ENCODE data around the gene SLC44A3. TPM values are rescaled to one million over a fixed set of nuclear protein-coding genes. Genes with fewer than 3 reads are reported as not detected.

Gene SLC44A3, protein sequence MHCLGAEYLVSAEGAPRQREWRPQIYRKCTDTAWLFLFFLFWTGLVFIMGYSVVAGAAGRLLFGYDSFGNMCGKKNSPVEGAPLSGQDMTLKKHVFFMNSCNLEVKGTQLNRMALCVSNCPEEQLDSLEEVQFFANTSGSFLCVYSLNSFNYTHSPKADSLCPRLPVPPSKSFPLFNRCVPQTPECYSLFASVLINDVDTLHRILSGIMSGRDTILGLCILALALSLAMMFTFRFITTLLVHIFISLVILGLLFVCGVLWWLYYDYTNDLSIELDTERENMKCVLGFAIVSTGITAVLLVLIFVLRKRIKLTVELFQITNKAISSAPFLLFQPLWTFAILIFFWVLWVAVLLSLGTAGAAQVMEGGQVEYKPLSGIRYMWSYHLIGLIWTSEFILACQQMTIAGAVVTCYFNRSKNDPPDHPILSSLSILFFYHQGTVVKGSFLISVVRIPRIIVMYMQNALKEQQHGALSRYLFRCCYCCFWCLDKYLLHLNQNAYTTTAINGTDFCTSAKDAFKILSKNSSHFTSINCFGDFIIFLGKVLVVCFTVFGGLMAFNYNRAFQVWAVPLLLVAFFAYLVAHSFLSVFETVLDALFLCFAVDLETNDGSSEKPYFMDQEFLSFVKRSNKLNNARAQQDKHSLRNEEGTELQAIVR
- total RNA-seq (2022; extraction: Qiagen RNA extraction; ENCODE audit: low read depth), result 1.3 to 2.2 TPM (median 1.7 TPM) in 5 replicates

DNA sequence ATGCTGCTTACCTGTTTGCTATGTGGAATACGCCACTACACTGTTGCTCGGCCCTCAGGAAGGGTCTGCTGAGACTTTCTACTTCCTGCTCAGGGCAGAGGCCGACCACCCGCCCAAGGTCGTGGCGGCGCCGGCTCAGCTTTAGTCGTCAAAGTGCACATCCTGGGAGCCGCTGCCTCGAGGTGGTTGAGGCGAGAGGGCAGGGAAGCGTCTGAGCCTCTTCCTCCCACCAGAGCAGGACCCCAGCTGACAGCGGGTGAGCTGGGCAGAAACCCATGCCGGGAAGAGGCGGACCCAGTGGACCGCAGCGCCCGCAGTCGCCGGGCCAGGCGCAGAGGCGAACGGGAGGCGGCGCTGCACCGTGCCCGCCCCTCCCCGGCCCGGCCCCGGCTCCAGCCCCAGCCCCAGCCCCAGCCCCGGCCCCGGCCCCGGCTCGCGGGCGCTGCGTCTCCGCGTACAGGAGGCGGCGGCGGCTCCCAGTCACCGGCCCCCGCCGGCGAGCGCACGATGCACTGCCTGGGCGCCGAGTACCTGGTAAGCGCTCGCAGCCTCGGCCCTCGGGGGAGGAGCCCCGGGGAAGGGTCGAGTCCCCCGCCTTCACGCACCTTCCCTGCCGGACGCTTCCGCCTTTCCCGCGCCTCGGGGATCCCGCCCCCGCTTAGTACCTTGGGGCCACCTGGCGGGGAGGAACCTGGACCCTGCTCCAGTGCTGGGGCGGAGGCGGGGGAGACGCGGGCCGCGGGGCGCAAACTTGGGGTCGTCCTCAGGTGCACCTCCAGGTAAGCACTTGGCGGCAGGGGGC is at the start of gene SLC44A3:
Gene SLC44A3, plus strand, starts transcription at position 413 of the 802 bp plus-strand sequence. Its CDS starts 95 bp downstream, at position 508.

DNA sequence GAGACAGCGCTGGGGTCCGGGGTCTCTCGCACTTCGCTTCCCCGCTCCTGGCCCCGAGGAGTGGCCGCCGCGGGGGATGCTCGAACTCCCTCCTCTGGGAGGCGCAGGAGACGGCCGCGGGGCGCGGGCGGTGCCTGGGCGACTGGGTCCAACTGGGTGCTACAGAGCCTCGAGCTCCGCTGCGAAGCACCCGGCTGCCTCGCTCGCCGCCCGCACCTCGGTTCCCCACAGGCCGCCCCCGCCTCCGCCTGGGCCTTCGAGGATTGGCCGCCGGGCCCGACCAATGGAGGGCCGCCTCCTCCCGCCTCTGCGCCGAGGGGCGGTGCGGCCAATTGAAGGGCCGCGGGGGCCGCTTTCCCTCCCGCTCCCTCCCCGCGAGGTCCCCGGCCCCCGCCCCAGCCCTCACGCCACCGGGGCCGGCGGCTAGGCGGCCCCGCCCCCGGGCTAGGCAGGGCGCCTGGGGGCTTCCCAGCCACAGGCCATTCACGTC is 106.8 kb downstream of the SLC44A3 start, which contains the start of gene CNN3:
Gene CNN3, minus strand, starts transcription at position 196 of the 490 bp plus-strand sequence. CDS start 216 bp downstream, outside the sequence.

Other genes with a start within 250 kb of the SLC44A3 start
- 52.1 to 63.8 TPM (median 60.4 TPM) in 5 replicates for gene CNN3, start 106.8 kb downstream of the SLC44A3 start, total RNA-seq (2022; extraction: Qiagen RNA extraction; ENCODE audit: low read depth)

Measured in A549 treated with GW870086 at 1 μM for 4 hours (cell line).